ENCODE data around the gene TMPO. TPM values are rescaled to one million over a fixed set of nuclear protein-coding genes. Genes with fewer than 3 reads are reported as not detected.

Gene TMPO
- polyA plus RNA-seq, 1 donor (not counting 4 experiments of a cell fraction or from before 2014, with no cell fraction given) = 41.0 TPM

DNA sequence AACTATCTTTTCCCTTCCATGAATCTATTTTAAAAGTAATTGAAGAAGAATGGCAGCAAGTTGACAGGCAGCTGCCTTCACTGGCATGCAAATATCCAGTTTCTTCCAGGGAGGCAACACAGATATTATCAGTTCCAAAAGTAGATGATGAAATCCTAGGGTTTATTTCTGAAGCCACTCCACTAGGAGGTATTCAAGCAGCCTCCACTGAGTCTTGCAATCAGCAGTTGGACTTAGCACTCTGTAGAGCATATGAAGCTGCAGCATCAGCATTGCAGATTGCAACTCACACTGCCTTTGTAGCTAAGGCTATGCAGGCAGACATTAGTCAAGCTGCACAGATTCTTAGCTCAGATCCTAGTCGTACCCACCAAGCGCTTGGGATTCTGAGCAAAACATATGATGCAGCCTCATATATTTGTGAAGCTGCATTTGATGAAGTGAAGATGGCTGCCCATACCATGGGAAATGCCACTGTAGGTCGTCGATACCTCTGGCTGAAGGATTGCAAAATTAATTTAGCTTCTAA is 18.4 kb downstream of the TMPO start:
- dilution Hi-C loops (cut with MboI; ENCODE audit: extremely low pct_ligation_motif_present, low sequenced_read_pairs) = no loop called here

DNA sequence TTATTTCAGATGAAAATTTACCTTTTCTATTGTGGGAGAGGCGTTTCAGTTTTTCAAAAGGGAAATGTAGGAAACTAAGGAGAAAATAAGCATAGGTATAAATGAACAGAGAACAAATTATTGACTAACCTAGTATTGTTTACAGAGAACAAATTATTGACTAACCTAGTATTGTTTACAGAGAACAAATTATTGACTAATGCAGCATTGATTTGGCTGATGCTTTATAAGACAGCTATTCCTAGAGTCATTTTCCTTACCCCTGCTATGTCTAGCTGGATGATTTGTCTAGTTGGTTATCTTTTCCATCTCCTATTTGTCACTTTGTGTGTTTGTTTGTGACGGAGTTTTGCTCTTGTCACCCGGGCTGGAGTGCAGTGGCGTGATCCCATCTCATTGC is 22.6 kb downstream of the TMPO start:
- H3K4me1 ChIP-seq (ENCODE audit: control insufficient read depth, extremely low read depth, insufficient read depth, low read length) = no peaks in the 10 kb centered on the region
- H3K27me3 ChIP-seq (ENCODE audit: control insufficient read depth, extremely low read depth, insufficient read depth, low read length) = no peaks in the 10 kb centered on the region
- no peak overlapping the region for H3K4me2 ChIP-seq (ENCODE audit: control insufficient read depth, extremely low read depth, insufficient read depth, low read depth, low read length)
- no peak overlapping the region for H3K4me3 ChIP-seq (ENCODE audit: control insufficient read depth in 2 of 3, extremely low read depth in 1 of 3, insufficient read depth in 2 of 3, low read depth in 1 of 3, low read length in 3 of 3)
- dilution Hi-C loops (cut with MboI; ENCODE audit: extremely low pct_ligation_motif_present, low sequenced_read_pairs) = no loop called here
- DNase-seq (ENCODE audit: low read depth, low spot score) (no peak), FAIRE-seq (no peak)
- H3K36me3 ChIP-seq (ENCODE audit: control insufficient read depth in 2 of 2, extremely low read depth in 1 of 2, insufficient read depth in 2 of 2, low read length in 2 of 2) = peaks cover 3 to 12% of the 10 kb centered on the region in 2 experiments
- no peak overlapping the region for H3K27ac ChIP-seq (ENCODE audit: control insufficient read depth, insufficient read depth, low read length)
- H2AFZ ChIP-seq (ENCODE audit: control insufficient read depth, low read length) = no peak overlapping the region
- peaks cover 3% of the 10 kb centered on the region for H4K20me1 ChIP-seq (ENCODE audit: control insufficient read depth, extremely low read depth, insufficient read depth, low read length)
- H3K9me1 ChIP-seq (ENCODE audit: control insufficient read depth, extremely low read depth, insufficient read depth, low read length) = no peaks in the 10 kb centered on the region
- peaks cover 5% of the 10 kb centered on the region for H3K79me2 ChIP-seq (ENCODE audit: control insufficient read depth, insufficient read depth, low read length)
- TF ChIP-seq, protein P1, sequence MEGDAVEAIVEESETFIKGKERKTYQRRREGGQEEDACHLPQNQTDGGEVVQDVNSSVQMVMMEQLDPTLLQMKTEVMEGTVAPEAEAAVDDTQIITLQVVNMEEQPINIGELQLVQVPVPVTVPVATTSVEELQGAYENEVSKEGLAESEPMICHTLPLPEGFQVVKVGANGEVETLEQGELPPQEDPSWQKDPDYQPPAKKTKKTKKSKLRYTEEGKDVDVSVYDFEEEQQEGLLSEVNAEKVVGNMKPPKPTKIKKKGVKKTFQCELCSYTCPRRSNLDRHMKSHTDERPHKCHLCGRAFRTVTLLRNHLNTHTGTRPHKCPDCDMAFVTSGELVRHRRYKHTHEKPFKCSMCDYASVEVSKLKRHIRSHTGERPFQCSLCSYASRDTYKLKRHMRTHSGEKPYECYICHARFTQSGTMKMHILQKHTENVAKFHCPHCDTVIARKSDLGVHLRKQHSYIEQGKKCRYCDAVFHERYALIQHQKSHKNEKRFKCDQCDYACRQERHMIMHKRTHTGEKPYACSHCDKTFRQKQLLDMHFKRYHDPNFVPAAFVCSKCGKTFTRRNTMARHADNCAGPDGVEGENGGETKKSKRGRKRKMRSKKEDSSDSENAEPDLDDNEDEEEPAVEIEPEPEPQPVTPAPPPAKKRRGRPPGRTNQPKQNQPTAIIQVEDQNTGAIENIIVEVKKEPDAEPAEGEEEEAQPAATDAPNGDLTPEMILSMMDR (optimal IDR thresholded peaks at IDR 0.05 in 1 of 3, IDR thresholded peaks at IDR 0.05 in 1 of 3, conservative IDR thresholded peaks at IDR 0.05 in 1 of 3; ENCODE audit: extremely low read depth in 1 of 3, insufficient read depth in 2 of 3, low read length in 3 of 3) = no peak
- no peak for TF ChIP-seq EZH2 (IDR thresholded peaks at IDR 0.05; ENCODE audit: low read length)
- no peaks in the 10 kb centered on the region for H3K9me3 ChIP-seq (ENCODE audit: control insufficient read depth, low read depth, low read length)
- H3K9ac ChIP-seq (ENCODE audit: control insufficient read depth, extremely low read depth, insufficient read depth, low read length) = no peak overlapping the region

More for the DNA sequence above, 18.4 kb downstream of the TMPO start:
- H3K79me2 ChIP-seq (ENCODE audit: control insufficient read depth, insufficient read depth, low read length) = peaks cover 9% of the 10 kb centered on the region
- no peak overlapping the region for H3K27ac ChIP-seq (ENCODE audit: control insufficient read depth, insufficient read depth, low read length)
- FAIRE-seq = no peak
- peaks cover 5 to 8% of the 10 kb centered on the region in 2 experiments for H3K36me3 ChIP-seq (ENCODE audit: control insufficient read depth in 2 of 2, extremely low read depth in 1 of 2, insufficient read depth in 2 of 2, low read length in 2 of 2)
- no peak overlapping the region for H3K4me2 ChIP-seq (ENCODE audit: control insufficient read depth, extremely low read depth, insufficient read depth, low read depth, low read length)
- H3K9me3 ChIP-seq (ENCODE audit: control insufficient read depth, low read depth, low read length) = no peaks in the 10 kb centered on the region
- no peak for DNase-seq (ENCODE audit: low read depth, low spot score)
- H3K9me1 ChIP-seq (ENCODE audit: control insufficient read depth, extremely low read depth, insufficient read depth, low read length) = no peaks in the 10 kb centered on the region
- H3K4me1 ChIP-seq (ENCODE audit: control insufficient read depth, extremely low read depth, insufficient read depth, low read length) = no peaks in the 10 kb centered on the region
- H3K9ac ChIP-seq (ENCODE audit: control insufficient read depth, extremely low read depth, insufficient read depth, low read length) = no peak overlapping the region
- no peaks in the 10 kb centered on the region for H3K27me3 ChIP-seq (ENCODE audit: control insufficient read depth, extremely low read depth, insufficient read depth, low read length)
- H4K20me1 ChIP-seq (ENCODE audit: control insufficient read depth, extremely low read depth, insufficient read depth, low read length) = no peaks in the 10 kb centered on the region
- no peak overlapping the region for H3K4me3 ChIP-seq (ENCODE audit: control insufficient read depth in 2 of 3, extremely low read depth in 1 of 3, insufficient read depth in 2 of 3, low read depth in 1 of 3, low read length in 3 of 3)
- TF ChIP-seq, protein P1 (optimal IDR thresholded peaks at IDR 0.05 in 1 of 3, IDR thresholded peaks at IDR 0.05 in 1 of 3, conservative IDR thresholded peaks at IDR 0.05 in 1 of 3; ENCODE audit: extremely low read depth in 1 of 3, insufficient read depth in 2 of 3, low read length in 3 of 3) = no peak
- no peak for TF ChIP-seq EZH2 (IDR thresholded peaks at IDR 0.05; ENCODE audit: low read length)
- H2AFZ ChIP-seq (ENCODE audit: control insufficient read depth, low read length) = no peak overlapping the region

Data from keratinocyte (primary cell).